Gastroesophageal sphincter (tissue), 3 donors: ENCODE measurements around the gene ARID1B.

Experiments used
- CTCF ChIP-seq, 4 experiments: fragments of 200-600 bp in 2 of 4; fragments of 450-650 bp in 2 of 4; sonication (generic) in 1 of 4; IDR thresholded peaks; one replicate each; pipeline ENCODE4 v1.5.1; 2017 to 2019; ENCODE audit warnings: antibody characterized with exemption in 4 of 4, mild to moderate bottlenecking in 2 of 4, moderate library complexity in 2 of 4
- EP300 ChIP-seq: sonication (generic); formaldehyde crosslinking; IDR thresholded peaks from one replicate; pipeline ENCODE4 v1.6.1; 2017; ENCODE audit warnings: antibody characterized with exemption, mild to moderate bottlenecking
- POLR2A ChIP-seq, 2 donors: fragments of 450-650 bp; IDR thresholded peaks; one replicate each; pipeline ENCODE4 v1.6.1; 2017; ENCODE audit warnings: antibody characterized with exemption in 2 of 2, mild to moderate bottlenecking in 2 of 2, moderate library complexity in 1 of 2
- POLR2AphosphoS5 ChIP-seq: sonication (generic); formaldehyde crosslinking; IDR thresholded peaks from one replicate; pipeline ENCODE4 v1.6.1; 2017; ENCODE audit warnings: antibody characterized with exemption

DNA sequence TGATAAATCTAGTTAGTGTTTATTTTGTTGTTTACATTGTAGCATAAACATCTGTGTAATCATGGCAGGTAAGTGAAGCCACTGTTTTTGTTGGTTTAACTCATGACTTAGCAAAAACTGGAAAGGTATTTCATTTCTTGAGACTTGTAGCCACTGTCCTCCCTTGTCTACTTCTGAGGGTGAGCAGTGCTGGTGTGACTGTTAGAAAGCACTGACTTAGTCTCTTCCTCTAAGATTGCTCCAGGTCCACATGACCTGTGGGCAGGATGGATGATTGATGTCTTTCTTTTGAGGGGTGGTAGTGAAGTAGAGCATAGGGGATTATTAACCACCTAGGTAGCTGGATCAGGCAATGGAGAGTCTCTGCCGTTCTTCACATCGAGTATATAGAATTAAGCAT is 203.8 kb downstream of the ARID1B start:
- no peak for TF ChIP-seq POLR2A (IDR thresholded peaks at IDR 0.05)
- no peak for TF ChIP-seq CTCF (IDR thresholded peaks at IDR 0.05)
- no peak for TF ChIP-seq POLR2AphosphoS5
- TF ChIP-seq EP300: no peak
